Coronary artery (tissue), 2 donors: Measurements from ENCODE around the gene ILK.

ENCODE experiments used
- DNase-seq: peaks from one replicate; pipeline ENCODE4 v3.0.0-alpha.2; 2017; ENCODE audit warnings: low spot score
- H3K27ac ChIP-seq, 2 donors: fragments of 200-600 bp; sonication (generic); one replicate each; pipeline ENCODE4 v1.5.1; 2016 to 2019
- H3K4me3 ChIP-seq: fragments of 200-600 bp; sonication (generic); 2 replicates; pipeline ENCODE4 v1.5.1; 2016; ENCODE audit warnings: mild to moderate bottlenecking, moderate library complexity
- TF ChIP-seq, protein P1 (sequence below): fragments of 200-600 bp; sonication (generic); IDR thresholded peaks from one replicate; pipeline ENCODE4 v1.5.1; 2019; ENCODE audit warnings: antibody characterized with exemption

Gene ILK

DNA sequence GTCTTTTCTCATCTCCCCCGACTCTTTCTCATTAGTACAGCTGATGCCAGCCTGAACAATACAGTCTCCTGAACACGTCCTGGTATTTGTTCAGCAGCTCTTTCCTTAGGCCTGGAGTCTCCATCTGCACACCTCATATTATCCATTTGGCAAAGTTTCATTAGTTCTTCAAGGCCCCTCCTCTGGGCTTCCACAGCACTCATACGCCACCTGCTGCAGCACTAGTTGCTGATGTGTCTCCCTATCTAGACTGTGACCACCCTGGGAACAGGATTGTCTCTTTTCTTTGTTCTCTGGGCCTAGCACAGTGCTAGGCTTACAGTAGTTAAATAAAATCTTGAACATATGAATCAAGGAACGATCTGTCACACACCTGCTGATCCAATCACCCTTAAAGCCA is 34.9 kb downstream of the ILK start:
- Histone ChIP-seq H3K4me3 (no peak overlapping the region), H3K27ac (no peak overlapping the region)
- TF ChIP-seq, protein P1, sequence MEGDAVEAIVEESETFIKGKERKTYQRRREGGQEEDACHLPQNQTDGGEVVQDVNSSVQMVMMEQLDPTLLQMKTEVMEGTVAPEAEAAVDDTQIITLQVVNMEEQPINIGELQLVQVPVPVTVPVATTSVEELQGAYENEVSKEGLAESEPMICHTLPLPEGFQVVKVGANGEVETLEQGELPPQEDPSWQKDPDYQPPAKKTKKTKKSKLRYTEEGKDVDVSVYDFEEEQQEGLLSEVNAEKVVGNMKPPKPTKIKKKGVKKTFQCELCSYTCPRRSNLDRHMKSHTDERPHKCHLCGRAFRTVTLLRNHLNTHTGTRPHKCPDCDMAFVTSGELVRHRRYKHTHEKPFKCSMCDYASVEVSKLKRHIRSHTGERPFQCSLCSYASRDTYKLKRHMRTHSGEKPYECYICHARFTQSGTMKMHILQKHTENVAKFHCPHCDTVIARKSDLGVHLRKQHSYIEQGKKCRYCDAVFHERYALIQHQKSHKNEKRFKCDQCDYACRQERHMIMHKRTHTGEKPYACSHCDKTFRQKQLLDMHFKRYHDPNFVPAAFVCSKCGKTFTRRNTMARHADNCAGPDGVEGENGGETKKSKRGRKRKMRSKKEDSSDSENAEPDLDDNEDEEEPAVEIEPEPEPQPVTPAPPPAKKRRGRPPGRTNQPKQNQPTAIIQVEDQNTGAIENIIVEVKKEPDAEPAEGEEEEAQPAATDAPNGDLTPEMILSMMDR = no peak
- DNase-seq = no peak

DNA sequence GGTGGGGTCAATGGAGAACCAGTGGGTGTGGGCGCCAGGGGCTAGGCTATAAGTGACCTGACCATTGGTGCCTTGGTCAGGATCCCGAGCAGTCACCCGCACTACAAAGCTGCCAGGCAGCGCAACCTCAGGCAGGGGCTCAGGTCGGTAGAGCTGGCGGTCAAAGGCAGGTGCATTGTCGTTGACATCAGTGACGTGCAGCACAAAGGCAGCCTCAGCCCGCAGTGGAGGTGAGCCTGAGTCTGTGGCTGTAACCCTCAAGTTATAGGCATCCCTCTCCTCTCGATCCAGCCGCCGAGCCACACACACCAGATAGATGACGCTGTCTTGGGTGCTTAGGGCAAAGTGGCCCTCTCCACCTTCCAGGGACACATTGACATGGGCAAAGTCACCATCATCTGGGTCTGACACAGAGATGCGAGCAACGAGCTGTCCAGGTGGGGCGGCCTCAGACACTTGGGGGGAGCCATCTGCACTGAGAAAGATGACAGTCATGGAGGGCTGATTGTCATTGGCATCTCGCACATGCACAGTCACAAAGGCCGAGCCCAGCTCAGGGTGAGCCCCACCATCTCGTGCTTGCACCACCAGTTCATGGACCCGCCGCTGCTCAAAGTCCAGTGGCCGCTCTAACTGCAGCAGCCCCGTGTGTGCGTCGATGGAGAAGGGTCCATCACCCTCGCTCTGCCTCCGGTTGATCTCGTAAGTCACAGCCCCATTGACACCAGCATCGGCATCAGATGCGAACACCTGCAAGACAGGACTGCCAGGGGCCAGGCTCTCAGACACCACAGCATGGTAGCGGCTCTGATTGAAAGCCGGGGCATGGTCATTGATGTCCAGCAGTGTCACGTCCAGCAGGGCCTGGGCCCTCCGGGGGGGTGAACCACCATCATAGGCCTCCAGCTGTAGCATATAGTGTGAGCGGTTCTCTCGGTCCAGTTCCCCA is 36.7 kb downstream of the ILK start:
- Histone ChIP-seq H3K4me3 (no peak overlapping the region), H3K27ac (no peak overlapping the region)
- peak; percentile 57 for DNase-seq
- TF ChIP-seq, protein P1 = no peak

DNA sequence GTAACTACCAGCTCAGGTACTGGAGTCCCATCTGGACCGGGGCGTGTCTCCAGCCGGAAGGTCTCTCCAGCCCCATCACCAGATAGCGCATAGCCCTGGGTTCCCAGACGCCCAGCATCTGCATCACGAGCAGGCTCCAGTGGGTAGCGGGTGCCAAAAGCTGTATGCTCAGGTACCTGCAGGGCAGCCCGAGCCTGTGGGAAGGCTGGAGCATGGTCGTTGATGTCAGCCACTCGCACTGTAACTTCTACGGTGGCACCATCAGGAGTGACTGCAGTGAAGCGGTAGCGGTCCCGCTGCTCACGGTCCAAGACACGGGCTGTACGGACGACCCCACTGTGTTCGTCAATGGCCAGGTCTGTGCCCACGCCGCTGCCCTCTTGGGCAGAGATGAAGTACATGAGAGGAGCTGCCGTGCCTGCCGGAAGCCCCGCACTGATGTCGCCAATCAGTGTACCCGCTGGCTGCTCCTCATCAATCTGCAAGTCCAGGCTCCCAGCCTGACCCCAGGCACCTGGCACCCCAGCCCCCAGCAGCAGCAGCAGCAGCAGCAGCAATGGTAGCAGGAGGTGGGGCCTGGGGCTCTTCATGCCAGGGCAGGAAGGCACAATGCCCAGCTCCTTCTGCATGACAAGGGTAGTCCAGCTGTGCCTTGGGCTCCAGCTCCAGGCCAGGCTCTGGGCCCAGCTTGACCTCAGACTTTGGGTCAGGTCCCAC is 37.6 kb downstream of the ILK start:
- Histone ChIP-seq H3K4me3 (no peak overlapping the region), H3K27ac (no peak overlapping the region)
- DNase-seq = peak; percentile 67
- TF ChIP-seq, protein P1 = no peak

DNA sequence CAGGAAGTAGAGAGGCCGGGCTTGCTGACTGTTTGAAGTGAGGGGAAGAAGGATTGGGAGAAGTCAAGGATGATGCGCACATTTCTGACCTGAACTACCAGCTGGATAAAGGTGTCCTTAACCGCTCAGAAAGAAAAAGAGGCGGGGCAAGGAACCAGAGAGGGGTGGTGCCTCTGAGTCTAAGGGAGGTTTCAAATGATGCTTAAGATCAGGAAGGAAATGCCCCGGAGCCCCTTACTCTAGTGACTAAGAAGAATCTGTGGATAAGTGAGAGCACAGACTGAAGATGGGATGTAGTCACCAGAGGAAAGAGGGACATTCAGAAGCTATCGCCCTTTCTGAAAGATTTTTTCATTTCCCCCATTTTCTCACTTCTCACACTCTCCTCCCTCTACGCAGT is 39.4 kb downstream of the ILK start:
- Histone ChIP-seq H3K4me3 (no peak overlapping the region), H3K27ac (no peak overlapping the region)
- peak; percentile 12 for DNase-seq
- TF ChIP-seq, protein P1 = no peak

DNA sequence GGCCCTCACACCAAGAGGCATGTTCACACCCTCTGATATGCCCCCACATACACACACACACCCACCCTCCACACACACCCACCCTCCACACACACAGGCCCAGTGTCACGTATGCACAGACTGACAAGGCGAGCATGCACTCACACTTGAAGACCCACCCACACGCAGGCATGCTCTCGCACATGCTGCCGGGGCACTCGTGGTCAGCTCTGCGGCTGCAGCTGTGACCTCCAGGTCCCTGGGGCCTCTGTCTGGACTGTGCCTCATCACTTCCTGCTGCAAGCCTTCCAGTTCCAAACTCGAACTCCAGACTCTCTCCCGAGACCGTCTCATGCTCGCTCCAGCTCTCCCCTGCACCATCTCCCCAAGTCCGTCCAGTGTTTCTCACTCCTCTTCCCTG is 42.5 kb downstream of the ILK start:
- Histone ChIP-seq H3K27ac (peak overlapping the region in 1 of 2 donors; percentile 86), H3K4me3 (peak overlapping the region; percentile 42)
- peak; percentile 78 for DNase-seq
- TF ChIP-seq, protein P1 = no peak

DNA sequence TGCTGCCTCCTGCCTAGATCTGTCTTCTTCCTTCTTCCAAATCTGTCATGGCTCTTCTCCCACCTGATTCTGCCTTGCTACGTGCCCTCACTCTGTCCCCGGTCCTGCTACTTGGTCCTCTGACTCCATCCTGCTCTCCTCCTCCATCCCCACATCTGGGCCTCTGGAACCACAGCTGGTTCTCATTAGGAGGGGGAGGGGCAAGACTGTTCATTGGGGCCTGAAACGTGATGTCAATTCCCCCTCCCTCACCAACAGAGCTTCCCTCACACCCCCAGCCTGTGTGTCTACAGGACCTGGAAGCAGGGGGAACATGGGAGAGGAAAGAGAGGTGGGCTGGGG is 43.0 kb downstream of the ILK start:
- Histone ChIP-seq H3K4me3 (peak overlapping the region; percentile 42), H3K27ac (peak overlapping the region; percentile 41 to 86)
- DNase-seq = peak; percentile 71
- TF ChIP-seq, protein P1 = no peak
